ENCODE data around the gene ROCK2.

The ROCK2 gene

DNA sequence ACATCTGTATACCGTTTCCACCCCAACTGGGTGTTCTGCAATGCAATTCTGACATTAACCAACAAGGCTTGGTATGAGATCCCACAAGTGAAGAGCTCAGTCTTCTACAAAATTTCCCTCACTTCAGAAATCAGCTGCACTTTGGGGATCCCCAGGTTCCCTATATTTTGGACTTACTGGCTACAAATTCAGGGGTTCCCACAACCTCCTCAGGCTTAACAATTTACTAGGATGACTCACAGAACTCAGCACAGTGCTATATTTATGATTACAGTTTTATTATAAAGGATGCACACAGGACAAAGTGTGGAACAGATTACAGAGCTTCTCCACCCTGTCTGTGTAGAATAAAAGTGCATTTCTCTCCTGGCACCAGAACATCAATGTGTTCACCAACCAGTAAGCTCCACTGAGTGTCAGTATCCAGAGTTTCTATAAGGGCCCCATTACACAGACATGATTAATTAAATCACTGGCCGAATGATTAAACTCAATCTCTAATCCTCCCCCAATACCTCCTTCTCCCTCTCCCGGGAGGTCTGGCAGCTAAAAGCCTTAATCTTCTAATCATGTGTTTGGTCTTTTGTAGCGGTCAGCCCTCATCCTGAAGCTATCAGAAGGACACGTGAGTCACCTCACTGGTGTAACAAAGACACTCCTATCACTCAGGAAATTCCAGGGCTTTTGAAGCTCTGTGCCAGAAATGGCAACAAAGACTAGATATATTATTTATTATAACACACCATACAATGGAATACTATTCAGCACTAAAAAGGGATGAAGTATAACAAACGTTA, 104.6 kb downstream of the ROCK2 start:
- TF ChIP-seq GATA3 (IDR thresholded peaks at IDR 0.05; ENCODE audit: low read depth, low read length) (no peak), GATA2 (IDR thresholded peaks at IDR 0.05; ENCODE audit: low read depth, low read length) (no peak)

DNA sequence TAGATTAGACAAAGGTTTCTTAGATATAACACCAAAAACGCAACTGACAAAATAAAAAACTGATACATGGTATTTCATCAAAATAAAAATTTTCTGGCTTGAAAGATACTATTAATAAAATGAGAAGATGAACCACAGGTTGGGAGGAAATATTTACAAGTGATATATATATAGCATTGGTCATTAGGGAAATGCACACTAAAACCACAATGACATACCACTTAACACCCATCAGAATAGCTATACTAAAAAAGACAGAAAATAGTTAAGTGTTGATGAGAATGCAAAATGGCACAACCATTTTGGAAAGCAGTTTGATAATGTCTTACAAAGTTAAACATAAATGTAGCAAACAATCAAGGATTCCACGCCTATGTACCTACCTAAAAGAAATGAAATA, 105.3 kb downstream of the ROCK2 start:
- TF ChIP-seq GATA3 (IDR thresholded peaks at IDR 0.05; ENCODE audit: low read depth, low read length) (no peak), GATA2 (IDR thresholded peaks at IDR 0.05; ENCODE audit: low read depth, low read length) (no peak)

- TF ChIP-seq GATA3 (IDR thresholded peaks at IDR 0.05; ENCODE audit: low read depth, low read length): no peak
Measured at GRCh38 chr2:11237122-11237521, 107.3 kb downstream of the ROCK2 start.

DNA sequence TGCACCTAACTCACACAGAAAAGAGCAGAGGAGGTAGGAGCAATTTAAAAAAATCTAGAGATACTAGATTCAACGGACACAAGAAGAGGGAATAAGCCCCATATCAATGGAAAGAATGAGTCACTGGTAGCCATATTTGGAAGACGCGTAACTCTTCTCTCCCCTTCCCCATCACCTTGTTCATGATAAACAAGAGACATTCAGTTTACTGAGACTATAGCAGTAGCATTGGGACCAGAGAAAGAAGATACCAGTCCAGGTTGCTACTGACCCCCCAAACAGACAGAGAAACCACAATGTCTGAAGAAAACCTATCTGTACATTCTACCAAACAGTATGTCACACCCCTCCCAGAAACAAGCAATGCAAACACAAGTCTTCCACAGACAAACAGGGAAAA, 108.1 kb downstream of the ROCK2 start:
- TF ChIP-seq GATA3 (IDR thresholded peaks at IDR 0.05; ENCODE audit: low read depth, low read length): no peak
- no peak for TF ChIP-seq GATA2 (IDR thresholded peaks at IDR 0.05; ENCODE audit: low read depth, low read length)

- TF ChIP-seq GATA2 (IDR thresholded peaks at IDR 0.05; ENCODE audit: low read depth, low read length) (no peak), GATA3 (IDR thresholded peaks at IDR 0.05; ENCODE audit: low read depth, low read length) (no peak)
Measured at GRCh38 chr2:11235583-11235982, 108.9 kb downstream of the ROCK2 start.

- TF ChIP-seq GATA3 (IDR thresholded peaks at IDR 0.05; ENCODE audit: low read depth, low read length): no peak
- TF ChIP-seq GATA2 (IDR thresholded peaks at IDR 0.05; ENCODE audit: low read depth, low read length): no peak
Measured at GRCh38 chr2:11234309-11234708, 110.1 kb downstream of the ROCK2 start.

GRCh38 chr2:11228692-11229091, 115.7 kb downstream of the ROCK2 start:
- TF ChIP-seq GATA2 (IDR thresholded peaks at IDR 0.05; ENCODE audit: low read depth, low read length) (no peak), GATA3 (IDR thresholded peaks at IDR 0.05; ENCODE audit: low read depth, low read length) (no peak)

- TF ChIP-seq GATA3 (IDR thresholded peaks at IDR 0.05; ENCODE audit: low read depth, low read length) (no peak), GATA2 (IDR thresholded peaks at IDR 0.05; ENCODE audit: low read depth, low read length) (no peak)
Measured at GRCh38 chr2:11227595-11227994, 116.8 kb downstream of the ROCK2 start.

DNA sequence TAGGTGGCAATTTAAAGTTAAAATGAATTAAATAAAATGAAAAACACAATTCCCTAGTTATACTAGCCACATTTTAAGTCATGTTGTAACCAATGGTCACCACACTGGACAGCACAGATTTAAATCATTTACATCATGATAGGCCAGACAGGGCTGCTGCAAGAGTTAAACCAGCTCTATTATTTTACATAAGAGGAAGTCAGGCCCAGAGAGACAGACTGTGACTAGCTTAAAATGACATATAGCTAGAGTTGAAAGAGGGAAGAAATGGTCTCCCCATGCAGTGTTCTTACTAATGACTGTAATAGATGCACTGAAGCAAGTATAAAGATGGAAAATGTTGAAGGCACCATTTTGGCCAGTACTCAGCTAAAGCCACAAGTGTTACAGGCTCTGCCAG, 119.5 kb downstream of the ROCK2 start:
- TF ChIP-seq GATA3 (IDR thresholded peaks at IDR 0.05; ENCODE audit: low read depth, low read length) (no peak), GATA2 (IDR thresholded peaks at IDR 0.05; ENCODE audit: low read depth, low read length) (no peak)

- no peak for TF ChIP-seq GATA3 (IDR thresholded peaks at IDR 0.05; ENCODE audit: low read depth, low read length)
- TF ChIP-seq GATA2 (IDR thresholded peaks at IDR 0.05; ENCODE audit: low read depth, low read length): no peak
Measured at GRCh38 chr2:11222845-11223244, 121.6 kb downstream of the ROCK2 start.

DNA sequence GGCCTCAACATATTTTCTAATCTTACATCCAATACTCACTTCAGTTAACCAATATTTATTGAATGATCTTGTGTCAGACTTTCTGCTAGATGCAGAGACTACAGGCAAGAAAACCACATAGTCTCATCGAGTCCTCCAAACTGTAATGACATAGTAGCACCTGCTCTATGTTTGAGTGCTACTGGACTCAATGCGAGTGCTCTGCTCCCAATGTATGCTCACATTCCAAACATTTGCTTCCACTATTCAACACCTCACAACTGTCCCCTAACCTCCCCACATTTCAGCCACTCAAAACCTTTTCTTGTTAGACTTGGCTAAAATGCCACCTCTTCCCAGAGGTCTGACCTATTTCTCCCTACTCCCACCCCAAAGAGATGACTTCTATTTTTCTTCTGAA, 124.0 kb downstream of the ROCK2 start:
- TF ChIP-seq GATA2 (IDR thresholded peaks at IDR 0.05; ENCODE audit: low read depth, low read length): no peak
- no peak for TF ChIP-seq GATA3 (IDR thresholded peaks at IDR 0.05; ENCODE audit: low read depth, low read length)

DNA sequence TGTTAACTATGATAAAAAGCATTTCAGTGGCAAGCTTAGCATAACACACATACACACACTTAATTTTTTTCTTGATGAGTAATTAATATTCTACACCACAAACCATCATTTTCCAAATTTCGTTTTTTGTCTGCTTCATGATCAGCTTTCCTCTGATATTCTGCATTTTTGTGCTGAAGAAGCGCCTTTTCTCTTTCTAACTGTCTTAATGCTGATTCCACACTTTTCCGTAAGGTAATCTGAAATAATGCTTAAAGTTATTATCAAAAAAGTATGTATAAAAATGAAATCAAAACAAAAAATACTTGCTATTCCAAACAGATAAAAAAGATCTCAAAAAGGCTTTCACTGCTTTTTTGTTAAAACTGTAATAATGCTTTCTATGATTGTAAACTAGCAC, 129.0 kb downstream of the ROCK2 start:
- TF ChIP-seq GATA3 (IDR thresholded peaks at IDR 0.05; ENCODE audit: low read depth, low read length): no peak
- TF ChIP-seq GATA2 (IDR thresholded peaks at IDR 0.05; ENCODE audit: low read depth, low read length): no peak

GRCh38 chr2:11214770-11215169, 129.7 kb downstream of the ROCK2 start:
- peak; percentile 57 for TF ChIP-seq GATA3 (IDR thresholded peaks at IDR 0.05; ENCODE audit: low read depth, low read length)
- TF ChIP-seq GATA2 (IDR thresholded peaks at IDR 0.05; ENCODE audit: low read depth, low read length): peak; percentile 61; the same call in 1 of the 2 replicates

- no peak for TF ChIP-seq GATA3 (IDR thresholded peaks at IDR 0.05; ENCODE audit: low read depth, low read length)
- no peak for TF ChIP-seq GATA2 (IDR thresholded peaks at IDR 0.05; ENCODE audit: low read depth, low read length)
Measured at GRCh38 chr2:11213975-11214374, 130.5 kb downstream of the ROCK2 start.

GRCh38 chr2:11213090-11213638, 131.3 kb downstream of the ROCK2 start:
- TF ChIP-seq GATA3 (IDR thresholded peaks at IDR 0.05; ENCODE audit: low read depth, low read length): no peak
- TF ChIP-seq GATA2 (IDR thresholded peaks at IDR 0.05; ENCODE audit: low read depth, low read length): no peak
